Osteocyte (in vitro differentiated cells): ENCODE data around the gene STING1. TPM values are rescaled to one million over a fixed set of nuclear protein-coding genes. Genes with fewer than 3 reads are reported as not detected.

ENCODE experiments used
- DNase-seq: peaks from one replicate; pipeline ENCODE4 v3.0.0; 2021; ENCODE audit warnings: mixed read lengths; ENCODE audit not compliant: unreplicated experiment; ENCODE audit errors: extremely low spot score
- H3K27ac Mint-ChIP-seq: one replicate; pipeline ENCODE4 v1.8.0; 2021; ENCODE audit warnings: mild to moderate bottlenecking, mixed read lengths; ENCODE audit not compliant: unreplicated experiment
- H3K27me3 Mint-ChIP-seq: one replicate; pipeline ENCODE4 v1.8.0; 2021; ENCODE audit warnings: mixed read lengths; ENCODE audit not compliant: unreplicated experiment
- H3K36me3 Mint-ChIP-seq: one replicate; pipeline ENCODE4 v1.8.0; 2021; ENCODE audit warnings: mixed read lengths; ENCODE audit not compliant: unreplicated experiment
- H3K4me1 Mint-ChIP-seq: one replicate; pipeline ENCODE4 v1.8.0; 2021; ENCODE audit warnings: mixed read lengths; ENCODE audit not compliant: unreplicated experiment
- H3K4me3 Mint-ChIP-seq: one replicate; pipeline ENCODE4 v1.8.0; 2021; ENCODE audit warnings: mild to moderate bottlenecking, moderate library complexity, mixed read lengths; ENCODE audit not compliant: unreplicated experiment
- H3K9me3 Mint-ChIP-seq: one replicate; pipeline ENCODE4 v1.8.0; 2021; ENCODE audit warnings: mixed read lengths; ENCODE audit not compliant: unreplicated experiment
- total RNA-seq: library from RNA; stranded (reverse); gene quantifications from 2 replicates; pipeline ENCODE4 v1.2.1, GENCODE V29; 2021
- TF ChIP-seq, protein P1 (sequence below): fragments of 200-600 bp; sonication (generic); IDR thresholded peaks from 2 replicates; pipeline ENCODE4 v1.5.0; 2021; ENCODE audit warnings: antibody characterized with exemption, mild to moderate bottlenecking, moderate library complexity

STING1 gene
- total RNA-seq, 1 donor from 2014 or later = 61.6 TPM

DNA sequence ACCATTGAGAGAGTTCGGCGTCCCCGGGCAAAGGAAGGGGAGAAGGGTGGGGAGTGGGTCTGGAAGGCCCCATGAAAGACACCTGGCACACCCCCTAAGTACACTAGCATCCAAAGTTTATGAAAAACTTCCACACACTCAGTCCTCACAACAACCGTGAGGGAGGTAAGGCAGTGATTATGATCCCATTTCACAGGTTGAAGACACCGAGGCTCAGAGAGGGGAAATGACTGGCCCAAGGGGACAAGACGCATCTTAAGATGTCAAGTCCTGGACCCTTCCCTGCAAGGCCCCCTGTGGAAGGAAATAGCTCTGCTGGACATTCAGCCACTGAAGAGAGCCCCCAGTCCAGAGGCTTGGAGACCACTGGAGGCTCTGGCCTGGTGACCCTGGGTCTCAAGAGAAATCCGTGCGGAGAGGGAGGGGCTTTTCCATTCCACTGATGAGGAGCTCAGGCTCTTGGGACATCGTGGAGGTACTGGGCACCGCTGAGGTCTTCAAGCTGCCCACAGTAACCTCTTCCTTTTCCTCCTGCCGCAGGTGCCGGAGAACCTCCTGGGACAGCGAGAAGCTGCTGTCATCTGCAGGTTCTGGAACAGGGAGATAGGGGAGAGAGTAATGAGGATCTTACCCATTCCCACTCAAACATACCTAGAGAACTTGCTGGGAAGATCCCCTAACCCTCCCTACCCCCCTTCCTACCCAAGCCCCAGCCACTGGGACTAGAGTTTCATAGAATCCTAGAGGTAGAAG lies 6.5 kb downstream of the STING1 start:
- TF ChIP-seq, protein P1, sequence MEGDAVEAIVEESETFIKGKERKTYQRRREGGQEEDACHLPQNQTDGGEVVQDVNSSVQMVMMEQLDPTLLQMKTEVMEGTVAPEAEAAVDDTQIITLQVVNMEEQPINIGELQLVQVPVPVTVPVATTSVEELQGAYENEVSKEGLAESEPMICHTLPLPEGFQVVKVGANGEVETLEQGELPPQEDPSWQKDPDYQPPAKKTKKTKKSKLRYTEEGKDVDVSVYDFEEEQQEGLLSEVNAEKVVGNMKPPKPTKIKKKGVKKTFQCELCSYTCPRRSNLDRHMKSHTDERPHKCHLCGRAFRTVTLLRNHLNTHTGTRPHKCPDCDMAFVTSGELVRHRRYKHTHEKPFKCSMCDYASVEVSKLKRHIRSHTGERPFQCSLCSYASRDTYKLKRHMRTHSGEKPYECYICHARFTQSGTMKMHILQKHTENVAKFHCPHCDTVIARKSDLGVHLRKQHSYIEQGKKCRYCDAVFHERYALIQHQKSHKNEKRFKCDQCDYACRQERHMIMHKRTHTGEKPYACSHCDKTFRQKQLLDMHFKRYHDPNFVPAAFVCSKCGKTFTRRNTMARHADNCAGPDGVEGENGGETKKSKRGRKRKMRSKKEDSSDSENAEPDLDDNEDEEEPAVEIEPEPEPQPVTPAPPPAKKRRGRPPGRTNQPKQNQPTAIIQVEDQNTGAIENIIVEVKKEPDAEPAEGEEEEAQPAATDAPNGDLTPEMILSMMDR = no peak
- Mint-ChIP-seq H3K4me1 (peaks cover 32% of the 10 kb centered on the region), H3K9me3 (no peaks in the 10 kb centered on the region), H3K27me3 (no peaks in the 10 kb centered on the region), H3K4me3 (no peak overlapping the region), H3K27ac (no peak overlapping the region), H3K36me3 (peaks cover 13% of the 10 kb centered on the region)
- DNase-seq = no peak

DNA sequence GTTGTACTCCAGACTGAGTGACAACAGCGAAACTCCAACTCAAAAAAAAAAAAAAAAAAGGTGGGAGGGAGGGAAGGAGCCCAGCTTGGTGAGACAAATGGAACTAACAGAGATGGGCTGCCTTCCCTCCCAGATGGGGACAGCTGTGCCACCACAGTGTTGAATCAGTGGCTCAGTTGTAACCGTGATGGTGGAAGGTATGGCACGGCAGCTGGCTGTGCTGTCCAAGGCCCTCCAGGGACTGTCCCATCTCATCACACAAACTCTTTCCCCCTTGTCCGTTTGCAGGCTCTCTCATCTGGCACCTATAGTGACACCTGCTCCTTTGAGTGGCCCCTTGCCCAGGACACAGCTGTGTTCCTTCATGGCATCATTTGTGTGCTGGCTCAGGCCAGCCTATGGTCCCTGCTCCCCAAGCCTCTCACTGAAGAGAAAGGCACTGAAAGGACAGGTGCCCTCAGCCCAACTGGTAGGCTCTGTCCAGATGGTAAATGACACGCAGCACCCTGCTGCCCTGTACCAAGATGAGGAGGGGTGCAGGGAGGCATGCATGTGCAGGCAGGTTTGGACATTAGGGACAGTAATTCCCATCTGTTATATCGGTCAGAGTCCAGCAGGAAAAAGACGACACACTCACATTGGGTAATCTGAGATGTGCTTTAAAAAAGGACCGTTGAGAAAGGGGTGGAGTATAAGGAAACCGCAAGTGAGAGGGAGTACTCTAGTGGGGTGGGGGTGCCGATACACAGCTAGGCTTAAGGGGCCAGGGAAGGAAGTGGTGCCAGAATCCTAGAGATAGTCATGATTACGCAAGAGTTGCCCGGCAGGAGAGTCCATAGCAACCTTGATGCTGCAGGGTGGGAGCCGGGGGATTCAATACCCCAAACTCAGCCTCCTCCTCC lies 7.4 kb downstream of the STING1 start:
- TF ChIP-seq, protein P1 = no peak
- H3K9me3 Mint-ChIP-seq = no peaks in the 10 kb centered on the region
- no peak for DNase-seq
- no peak overlapping the region for H3K4me3 Mint-ChIP-seq
- H3K27me3 Mint-ChIP-seq = no peaks in the 10 kb centered on the region
- H3K4me1 Mint-ChIP-seq = peaks cover 26% of the 10 kb centered on the region
- no peak overlapping the region for H3K27ac Mint-ChIP-seq
- H3K36me3 Mint-ChIP-seq = peaks cover 13% of the 10 kb centered on the region

DNA sequence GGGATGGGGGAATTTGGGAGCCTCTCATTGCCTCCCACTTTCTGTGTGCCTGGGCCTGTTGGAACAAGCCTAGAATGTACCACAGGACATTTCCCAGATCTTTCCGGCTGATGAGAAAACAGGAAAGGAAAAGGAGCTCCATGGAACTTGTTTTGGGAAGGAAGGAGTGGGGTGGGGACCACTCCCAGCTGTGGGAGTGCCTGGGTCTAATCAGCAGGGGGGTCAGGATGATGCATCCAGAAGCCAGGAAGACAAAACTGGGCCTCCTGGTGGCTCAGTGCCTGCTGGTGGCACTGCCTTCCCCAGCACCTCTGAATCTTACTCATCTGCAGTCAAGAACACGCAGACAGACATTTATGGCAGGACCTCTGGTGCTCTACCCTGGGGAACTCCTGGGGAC lies 9.0 kb downstream of the STING1 start:
- no peaks in the 10 kb centered on the region for H3K27me3 Mint-ChIP-seq
- H3K4me1 Mint-ChIP-seq = peaks cover 30% of the 10 kb centered on the region
- no peak overlapping the region for H3K4me3 Mint-ChIP-seq
- no peaks in the 10 kb centered on the region for H3K9me3 Mint-ChIP-seq
- peaks cover 11% of the 10 kb centered on the region for H3K36me3 Mint-ChIP-seq
- no peak for DNase-seq
- peak overlapping the region; percentile 74 for H3K27ac Mint-ChIP-seq
- TF ChIP-seq, protein P1 = no peak

DNA sequence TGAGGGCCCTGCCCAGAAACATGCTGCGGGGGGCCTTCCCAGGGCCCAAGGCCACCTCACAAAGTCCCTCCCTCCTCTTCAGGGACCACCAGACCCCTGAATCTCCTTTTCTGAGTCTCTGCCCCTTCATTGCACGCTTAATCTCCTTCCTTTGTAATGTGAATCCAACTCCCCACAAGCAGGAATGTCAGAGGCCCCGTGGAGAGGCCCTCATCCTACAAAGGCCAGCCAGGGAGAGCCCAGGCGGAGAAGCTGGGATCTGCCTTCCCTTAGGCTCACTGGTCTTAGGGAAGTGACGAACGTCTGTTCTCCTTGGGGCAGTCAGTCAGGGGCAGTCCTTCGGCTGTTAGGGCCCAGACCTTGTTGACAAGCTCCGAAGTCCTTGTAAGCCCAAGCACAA lies 9.5 kb downstream of the STING1 start:
- H3K27ac Mint-ChIP-seq = peak overlapping the region; percentile 74
- DNase-seq = no peak
- H3K4me3 Mint-ChIP-seq = no peak overlapping the region
- no peaks in the 10 kb centered on the region for H3K9me3 Mint-ChIP-seq
- H3K36me3 Mint-ChIP-seq = peaks cover 9% of the 10 kb centered on the region
- H3K27me3 Mint-ChIP-seq = no peaks in the 10 kb centered on the region
- TF ChIP-seq, protein P1 = no peak
- H3K4me1 Mint-ChIP-seq = peaks cover 32% of the 10 kb centered on the region
